22Rv1 (cell line): ENCODE data around the gene RPL10A.

Experiments
- CTCF ChIP-seq: fragments of 450-650 bp; IDR thresholded peaks from 2 replicates; pipeline ENCODE4 v1.5.1; 2017; ENCODE audit warnings: mild to moderate bottlenecking
- ZFX ChIP-seq: fragments of 450-650 bp; IDR thresholded peaks from 2 replicates; pipeline ENCODE4 v1.6.1; 2017; ENCODE audit warnings: antibody characterized with exemption, borderline replicate concordance

GRCh38 chr6:35481226-35481625 lies 13.0 kb downstream of the RPL10A start:
- TF ChIP-seq CTCF (no peak), ZFX (no peak)
